Lower leg skin (tissue), 3 donors: ENCODE measurements around the gene ZNF385D.

Experiments used
- CTCF ChIP-seq, 3 donors: fragments of 450-650 bp; IDR thresholded peaks; one replicate each; pipeline ENCODE4 v1.5.1; 2016; ENCODE audit warnings: antibody characterized with exemption in 3 of 3, mild to moderate bottlenecking in 3 of 3, moderate library complexity in 2 of 3
- POLR2A ChIP-seq, 2 donors: fragments of 450-650 bp; IDR thresholded peaks; one replicate each; pipeline ENCODE4 v1.6.1; 2016 to 2017; ENCODE audit warnings: antibody characterized with exemption in 2 of 2, mild to moderate bottlenecking in 1 of 2, moderate library complexity in 1 of 2

GRCh38 chr3:21414506-21414905, 336.5 kb downstream of the ZNF385D start:
- TF ChIP-seq CTCF (IDR thresholded peaks at IDR 0.05) (no peak), POLR2A (IDR thresholded peaks at IDR 0.05) (no peak)
